IMR-90 (cell line): ENCODE results near the gene PTH1R. TPM values are rescaled to one million over a fixed set of nuclear protein-coding genes. Genes with fewer than 3 reads are reported as not detected.

Source experiments
- ATAC-seq: fragments of 200-7000 bp; cut with Tn5 transposase; 2 replicates; pipeline ENCODE4 v1.9.1; 2020; ENCODE audit warnings: low read depth, mild to moderate bottlenecking, moderate library complexity
- BruUV-seq: library from RNA; stranded (reverse); fragments of 400-500 nt; replicated peaks from 2 replicates; lab custom pipeline; 2021; lab: Mats Ljungman, UMichigan
- CTCF ChIA-PET: fragments of 300-600 bp; formaldehyde crosslinking; extraction: SDS; loops from one replicate; lab custom pipeline; 2021; ENCODE audit warnings: antibody characterized with exemption; lab: Yijun Ruan, JAX
- POLR2A ChIA-PET: fragments of 300-600 bp; sonication (Branson Sonifier 250); formaldehyde crosslinking; loops from one replicate; lab custom pipeline; 2022; ENCODE audit warnings: antibody characterized with exemption; ENCODE audit not compliant: unreplicated experiment; lab: Charles Lee
- DNase-seq: peaks from one replicate; pipeline ENCODE4 v3.0.0; 2013
- H2AFZ ChIP-seq: replicated peaks from 2 replicates; pipeline ENCODE3; 2013; ENCODE audit warnings: low read length, mild to moderate bottlenecking; ENCODE audit not compliant: poor library complexity
- H2AK5ac ChIP-seq: 2 replicates; pipeline ENCODE4 v1.6.1; 2013; ENCODE audit warnings: low read depth, low read length, inconsistent platforms
- H2AK9ac ChIP-seq: replicated peaks from 2 replicates; pipeline ENCODE3; 2013; ENCODE audit warnings: mild to moderate bottlenecking, low read depth, low read length, moderate library complexity; ENCODE audit not compliant: poor library complexity
- H2BK120ac ChIP-seq: 2 replicates; pipeline ENCODE4 v1.6.1; 2013; ENCODE audit warnings: low read depth, low read length, inconsistent platforms
- H2BK15ac ChIP-seq: 3 replicates; pipeline ENCODE4 v1.6.1; 2013; ENCODE audit warnings: low read depth, low read length, inconsistent platforms
- H2BK20ac ChIP-seq: 2 replicates; pipeline ENCODE4 v1.6.1; 2013; ENCODE audit warnings: low read depth, mild to moderate bottlenecking, inconsistent platforms, low read length, moderate library complexity
- H2BK5ac ChIP-seq: 2 replicates; pipeline ENCODE4 v1.6.1; 2013; ENCODE audit warnings: mild to moderate bottlenecking, low read depth, low read length, inconsistent platforms; ENCODE audit not compliant: poor library complexity, severe bottlenecking
- H3K14ac ChIP-seq: replicated peaks from 2 replicates; pipeline ENCODE4 v1.6.1; 2013; ENCODE audit warnings: low read depth, low read length, inconsistent platforms
- H3K18ac ChIP-seq: 2 replicates; pipeline ENCODE4 v1.6.1; 2013; ENCODE audit warnings: low read depth, low read length, control low read depth
- H3K23ac ChIP-seq: 2 replicates; pipeline ENCODE4 v1.6.1; 2013; ENCODE audit warnings: low read depth, low read length, inconsistent platforms
- H3K27ac ChIP-seq: 2 replicates; pipeline ENCODE4 v1.5.1; 2013; ENCODE audit warnings: mild to moderate bottlenecking, control low read depth, low read length; ENCODE audit not compliant: insufficient read depth
- H3K27me3 ChIP-seq: 2 replicates; pipeline ENCODE4 v1.6.1; 2013; ENCODE audit warnings: low read length; ENCODE audit not compliant: control insufficient read depth, insufficient read depth
- H3K36me3 ChIP-seq: 2 replicates; pipeline ENCODE4 v1.6.1; 2013; ENCODE audit warnings: low read length, mixed read lengths; ENCODE audit not compliant: control insufficient read depth, insufficient read depth
- H3K4ac ChIP-seq: 2 replicates; pipeline ENCODE4 v1.6.1; 2013; ENCODE audit warnings: low read depth, low read length, inconsistent platforms
- H3K4me1 ChIP-seq: 2 replicates; pipeline ENCODE4 v1.6.1; 2013; ENCODE audit warnings: low read length, mixed read lengths; ENCODE audit not compliant: control insufficient read depth, insufficient read depth
- H3K4me2 ChIP-seq: 2 replicates; pipeline ENCODE4 v1.6.1; 2013; ENCODE audit warnings: low read depth, mild to moderate bottlenecking, control low read depth, low read length, moderate library complexity
- H3K4me3 ChIP-seq: 2 replicates; pipeline ENCODE4 v1.5.1; 2013; ENCODE audit warnings: low read depth, mild to moderate bottlenecking, control low read depth, low read length, moderate library complexity; ENCODE audit not compliant: insufficient read depth
- H3K56ac ChIP-seq: 2 replicates; pipeline ENCODE4 v1.6.1; 2013; ENCODE audit warnings: low read length, inconsistent platforms; ENCODE audit not compliant: insufficient read depth; ENCODE audit errors: extremely low read depth
- H3K79me1 ChIP-seq, 2 experiments: 2 replicates each; pipeline ENCODE4 v1.6.1; 2013; ENCODE audit warnings: low read length in 2 of 2, inconsistent platforms in 1 of 2, low read depth in 1 of 2
- H3K9ac ChIP-seq: 2 replicates; pipeline ENCODE4 v1.6.1; 2013; ENCODE audit warnings: low read depth, low read length, control low read depth
- H3K9me1 ChIP-seq: 2 replicates; pipeline ENCODE4 v1.6.1; 2013; ENCODE audit warnings: low read length, inconsistent platforms; ENCODE audit not compliant: insufficient read depth
- H3K9me3 ChIP-seq: 2 replicates; pipeline ENCODE4 v1.6.1; 2013; ENCODE audit warnings: low read length; ENCODE audit not compliant: control insufficient read depth, insufficient read depth
- H4K20me1 ChIP-seq: 2 replicates; pipeline ENCODE4 v1.6.1; 2013; ENCODE audit warnings: low read length, inconsistent platforms; ENCODE audit not compliant: insufficient read depth
- H4K5ac ChIP-seq: 2 replicates; pipeline ENCODE4 v1.6.1; 2013; ENCODE audit warnings: mild to moderate bottlenecking, low read depth, low read length, control low read depth
- H4K8ac ChIP-seq, 2 experiments: 2 replicates each; pipeline ENCODE4 v1.6.1; 2013; ENCODE audit warnings: low read depth in 2 of 2, low read length in 2 of 2, control low read depth in 1 of 2, inconsistent platforms in 1 of 2
- H4K91ac ChIP-seq: 2 replicates; pipeline ENCODE4 v1.6.1; 2013; ENCODE audit warnings: low read depth, low read length, inconsistent platforms; ENCODE audit not compliant: insufficient read depth
- CEBPB ChIP-seq: IDR thresholded peaks from 2 replicates; pipeline ENCODE4 v1.6.1; 2012; ENCODE audit warnings: low read depth, low read length, improper control_type of control experiment
- CTCF ChIP-seq: conservative IDR thresholded peaks from 2 replicates; pipeline ENCODE4 v1.5.1; 2012; ENCODE audit warnings: mild to moderate bottlenecking, low read depth, low read length, improper control_type of control experiment
- FOS ChIP-seq: fragments of 150-350 bp; IDR thresholded peaks from 2 replicates; pipeline ENCODE4 v1.6.1; 2016; ENCODE audit warnings: low read depth, low read length
- MAFK ChIP-seq: IDR thresholded peaks from 2 replicates; pipeline ENCODE4 v1.6.1; 2012; ENCODE audit warnings: low read depth, low read length, improper control_type of control experiment
- NFE2L2 ChIP-seq: fragments of 150-350 bp; IDR thresholded peaks from 2 replicates; pipeline ENCODE4 v1.6.1; 2016; ENCODE audit warnings: low read depth, mild to moderate bottlenecking, low read length
- POLR2A ChIP-seq: IDR thresholded peaks from 2 replicates; pipeline ENCODE4 v1.6.1; 2012; ENCODE audit warnings: mild to moderate bottlenecking, low read depth, low read length
- RAD21 ChIP-seq: IDR thresholded peaks from 2 replicates; pipeline ENCODE4 v1.6.1; 2012; ENCODE audit warnings: low read length, improper control_type of control experiment
- RCOR1 ChIP-seq: IDR thresholded peaks from 2 replicates; pipeline ENCODE4 v1.6.1; 2012; ENCODE audit warnings: mild to moderate bottlenecking, low read length, improper control_type of control experiment; ENCODE audit not compliant: insufficient replicate concordance
- SMC3 ChIP-seq: fragments of 150-350 bp; IDR thresholded peaks from 2 replicates; pipeline ENCODE4 v1.6.1; 2016; ENCODE audit warnings: low read depth, mild to moderate bottlenecking, antibody characterized with exemption, low read length, moderate library complexity
- WGBS, 2 experiments: methylation state at CpG; one replicate each; pipeline versions ENCODE4 v1.1.5 to v1.1.7; 2013; ENCODE audit warnings: missing lambda C conversion rate in 2 of 2; ENCODE audit not compliant: insufficient read length in 1 of 2; ENCODE audit errors: extremely low coverage in 2 of 2; 5-methylcytosine and 5-hydroxymethylcytosine counted together
- dilution Hi-C: fragments of 300-500 bp; cut with HindIII; formaldehyde crosslinking; loops from one replicate; pipeline ENCODE4 v1.14.3; 2018; ENCODE audit warnings: low sequenced_read_pairs; ENCODE audit not compliant: unreplicated experiment
- in situ Hi-C: fragments of 300-500 bp; cut with MboI; formaldehyde crosslinking; loops from 3 replicates; pipeline ENCODE4 v1.14.3; 2019; ENCODE audit warnings: low sequenced_read_pairs, inconsistent platforms, mixed read lengths
- intact Hi-C: fragments of 100-400 bp; cut with micrococcal nuclease; formaldehyde crosslinking; loops from 2 replicates; pipeline ENCODE4 v1.10.0; 2022
- polyA plus RNA-seq, 3 experiments: library from polyadenylated mRNA; depleted of rRNA; stranded (reverse); fragments of >200 nt; gene quantifications; 2 replicates each; pipeline ENCODE4 v1.2.3, GENCODE V29; 2012; ENCODE audit warnings: low replicate concordance in 1 of 3
- total RNA-seq: library from RNA; depleted of rRNA; stranded (reverse); fragments of >200 nt; gene quantifications from 2 replicates; pipeline ENCODE4 v1.2.3, GENCODE V29; 2012
- TF ChIP-seq, protein P1 (sequence below): fragments of 150-350 bp; IDR thresholded peaks from 2 replicates; pipeline ENCODE4 v1.6.1; 2016; ENCODE audit warnings: low read depth, mild to moderate bottlenecking, low read length, moderate library complexity, borderline replicate concordance
- TF ChIP-seq, protein P2 (sequence below): fragments of 150-350 bp; IDR thresholded peaks from 2 replicates; pipeline ENCODE4 v1.6.1; 2017; ENCODE audit warnings: mild to moderate bottlenecking, antibody characterized with exemption, low read length, low read depth

Gene PTH1R
- total and polyA plus RNA-seq, 2 of the 4 experiments (the other 2 are of a cell fraction) = 0.15 to 0.18 TPM

DNA sequence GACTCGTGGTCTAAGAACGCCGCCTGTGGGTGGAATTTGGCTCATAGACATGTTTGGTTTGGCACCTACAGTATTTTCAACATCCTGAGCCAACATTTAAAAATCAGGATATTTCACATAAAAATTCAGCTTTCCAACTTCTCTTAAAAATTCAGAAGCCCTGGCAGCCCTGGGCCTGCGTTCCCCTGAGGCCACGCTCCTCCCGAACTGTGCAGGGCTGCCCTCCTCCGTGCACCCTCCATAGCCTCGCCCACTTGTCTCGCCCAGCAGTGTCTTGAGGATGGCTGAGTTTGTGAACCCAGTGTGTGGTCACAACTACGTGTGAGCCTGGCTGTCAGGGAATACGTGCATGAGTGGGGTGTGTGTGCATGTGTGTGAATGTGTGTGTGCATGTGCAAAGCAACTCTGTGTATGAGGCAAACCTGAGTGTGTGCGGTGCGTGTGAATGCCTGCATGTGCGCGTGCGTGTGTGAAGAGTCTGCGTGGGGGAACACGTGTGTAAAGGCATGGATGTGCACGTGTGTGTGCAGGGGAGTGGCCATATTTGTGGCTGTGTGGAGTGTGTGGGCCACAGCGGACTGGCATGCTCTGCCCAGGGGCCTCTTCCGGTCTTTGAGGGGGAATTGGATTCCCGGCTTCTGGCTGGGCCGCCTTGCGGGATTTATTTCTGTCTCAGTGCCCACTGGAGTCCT lies 30.9 kb downstream of the PTH1R start:
- Histone ChIP-seq H3K18ac (no peak overlapping the region), H3K36me3 (no peaks in the 10 kb centered on the region), H3K56ac (no peak overlapping the region), H2BK20ac (no peak overlapping the region), H4K91ac (no peak overlapping the region), H3K9ac (no peak overlapping the region), H4K8ac (no peak overlapping the region), H3K79me1 (no peaks in the 10 kb centered on the region), H3K9me3 (no peaks in the 10 kb centered on the region), H3K27ac (no peak overlapping the region), H3K23ac (no peak overlapping the region), H3K4ac (no peak overlapping the region), H3K4me3 (no peak overlapping the region), H2BK15ac (no peak overlapping the region), H3K4me1 (peaks cover 4% of the 10 kb centered on the region; the same call in 1 of the 2 replicates), H3K9me1 (peaks cover 5% of the 10 kb centered on the region; the same call in 1 of the 2 replicates), H4K20me1 (no peaks in the 10 kb centered on the region), H2BK5ac (no peak overlapping the region), H2AK9ac (no peak overlapping the region), H3K4me2 (no peak overlapping the region), H4K5ac (no peak overlapping the region), H2BK120ac (no peak overlapping the region), H2AFZ (peak overlapping the region; percentile 34), H3K14ac (no peak overlapping the region), H3K27me3 (peaks cover 2% of the 10 kb centered on the region; the same call in 1 of the 2 replicates), H2AK5ac (peak overlapping the region; percentile 27; the same call in 1 of the 2 replicates)
- TF ChIP-seq RCOR1 (no peak), CEBPB (no peak), MAFK (no peak), NFE2L2 (no peak), SMC3 (peak; percentile 19; the same call in 1 of the 2 replicates), FOS (no peak), CTCF (peak; percentile 38), POLR2A (no peak), RAD21 (peak; percentile 41)
- TF ChIP-seq, protein P1, sequence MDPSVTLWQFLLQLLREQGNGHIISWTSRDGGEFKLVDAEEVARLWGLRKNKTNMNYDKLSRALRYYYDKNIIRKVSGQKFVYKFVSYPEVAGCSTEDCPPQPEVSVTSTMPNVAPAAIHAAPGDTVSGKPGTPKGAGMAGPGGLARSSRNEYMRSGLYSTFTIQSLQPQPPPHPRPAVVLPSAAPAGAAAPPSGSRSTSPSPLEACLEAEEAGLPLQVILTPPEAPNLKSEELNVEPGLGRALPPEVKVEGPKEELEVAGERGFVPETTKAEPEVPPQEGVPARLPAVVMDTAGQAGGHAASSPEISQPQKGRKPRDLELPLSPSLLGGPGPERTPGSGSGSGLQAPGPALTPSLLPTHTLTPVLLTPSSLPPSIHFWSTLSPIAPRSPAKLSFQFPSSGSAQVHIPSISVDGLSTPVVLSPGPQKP = no peak
- TF ChIP-seq, protein P2, sequence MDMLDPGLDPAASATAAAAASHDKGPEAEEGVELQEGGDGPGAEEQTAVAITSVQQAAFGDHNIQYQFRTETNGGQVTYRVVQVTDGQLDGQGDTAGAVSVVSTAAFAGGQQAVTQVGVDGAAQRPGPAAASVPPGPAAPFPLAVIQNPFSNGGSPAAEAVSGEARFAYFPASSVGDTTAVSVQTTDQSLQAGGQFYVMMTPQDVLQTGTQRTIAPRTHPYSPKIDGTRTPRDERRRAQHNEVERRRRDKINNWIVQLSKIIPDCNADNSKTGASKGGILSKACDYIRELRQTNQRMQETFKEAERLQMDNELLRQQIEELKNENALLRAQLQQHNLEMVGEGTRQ = no peak
- WGBS, 2 experiments = 71% methylated on average over 11 of the region's 24 CpGs; no CpG with 5 or more reads in 1 of the 2 experiments
- no TSS peak for BruUV-seq
- peak; percentile 66 for DNase-seq
- no peak for ATAC-seq
- ChIA-PET POLR2A (no interaction called here), CTCF (no interaction called here)
- intact Hi-C loops = loop anchor here (5.0 kb wide), 1 partner anchor 421 kb away; no protein-coding TSS in a partner anchor
- dilution Hi-C loops = no loop called here
- in situ Hi-C loops = no loop called here
